Fibroblast of mammary gland (primary cell): ENCODE results near the gene MARK2.

Experiments used
- DNase-seq: peaks from one replicate; pipeline ENCODE4 v3.0.0-alpha.2; 2010; ENCODE audit warnings: low read depth
- H3K4me3 ChIP-seq: 2 replicates; pipeline ENCODE4 v1.5.1; 2011; ENCODE audit warnings: low read depth, mild to moderate bottlenecking, low read length, moderate library complexity; ENCODE audit not compliant: control insufficient read depth
- CTCF ChIP-seq: conservative IDR thresholded peaks from 2 replicates; pipeline ENCODE4 v1.5.1; 2011; ENCODE audit warnings: low read depth, low read length, inconsistent platforms; ENCODE audit not compliant: control insufficient read depth, insufficient read depth

The MARK2 gene

GRCh38 chr11:63829823-63830489 lies 9.0 kb upstream of the MARK2 start:
- H3K4me3 ChIP-seq = no peak overlapping the region
- TF ChIP-seq CTCF = peak; percentile 18
- peak; percentile 46 for DNase-seq

DNA sequence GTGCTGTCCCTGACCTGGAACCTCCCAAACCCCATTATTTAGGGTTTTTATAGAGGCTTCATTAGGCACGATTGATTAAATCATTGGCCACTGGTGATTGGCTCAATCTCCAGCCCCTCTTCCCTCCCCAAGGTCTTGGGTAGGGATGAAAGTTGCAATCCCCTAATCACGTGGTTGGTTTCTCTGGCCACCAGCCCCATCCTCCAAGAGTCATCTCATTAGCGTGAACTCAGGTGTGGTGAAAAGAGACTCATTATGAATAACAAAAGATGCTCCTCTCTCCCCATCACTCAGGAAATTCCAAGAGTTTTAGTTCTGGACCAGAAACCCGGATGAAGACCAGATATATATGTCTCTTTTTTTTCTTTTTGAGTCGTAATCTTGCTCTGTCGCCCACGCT lies 7.6 kb upstream of the MARK2 start:
- TF ChIP-seq CTCF = no peak
- DNase-seq = no peak
- no peak overlapping the region for H3K4me3 ChIP-seq

DNA sequence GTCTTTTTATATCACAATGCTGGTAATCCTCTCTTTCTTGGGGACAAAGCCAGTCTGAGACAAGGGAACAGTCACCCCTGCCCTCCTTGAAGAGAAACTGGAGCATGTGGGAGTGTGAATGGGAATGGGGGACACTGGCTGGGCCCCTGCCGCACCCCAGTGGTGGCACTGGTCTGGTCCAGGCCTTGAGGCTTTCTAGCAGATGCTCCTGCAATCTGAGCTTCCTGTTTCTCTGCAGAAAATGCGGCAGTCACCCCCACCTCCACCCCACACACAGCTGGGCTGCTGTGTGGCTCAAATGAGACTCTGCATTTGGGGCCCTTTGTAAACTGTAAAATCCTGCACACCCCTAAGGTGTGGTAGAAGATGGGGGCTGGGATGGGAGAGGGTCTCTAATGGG lies 6.6 kb upstream of the MARK2 start:
- DNase-seq = no peak
- no peak overlapping the region for H3K4me3 ChIP-seq

DNA sequence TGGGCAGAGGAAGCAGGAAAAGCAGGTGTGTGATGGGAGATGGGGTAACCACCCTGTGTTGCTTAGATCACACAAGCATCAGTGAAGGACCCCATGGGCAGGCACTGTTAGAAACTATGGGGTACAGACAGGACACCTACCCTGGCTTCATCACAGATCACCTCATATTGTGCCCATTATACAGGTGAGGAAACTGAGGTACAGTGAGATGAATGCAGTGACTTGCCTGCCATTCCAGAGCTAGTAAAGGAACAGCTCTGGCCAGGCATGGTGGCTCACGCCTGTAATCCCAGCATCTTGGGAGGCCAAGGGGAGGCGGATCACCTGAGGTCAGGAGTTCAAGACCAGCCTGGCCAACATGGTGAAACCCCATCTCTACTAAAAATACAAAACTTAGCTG lies 5.9 kb upstream of the MARK2 start:
- no peak overlapping the region for H3K4me3 ChIP-seq
- no peak for TF ChIP-seq CTCF
- DNase-seq = no peak

More for the DNA sequence above, 6.6 kb upstream of the MARK2 start:
- TF ChIP-seq CTCF = no peak

DNA sequence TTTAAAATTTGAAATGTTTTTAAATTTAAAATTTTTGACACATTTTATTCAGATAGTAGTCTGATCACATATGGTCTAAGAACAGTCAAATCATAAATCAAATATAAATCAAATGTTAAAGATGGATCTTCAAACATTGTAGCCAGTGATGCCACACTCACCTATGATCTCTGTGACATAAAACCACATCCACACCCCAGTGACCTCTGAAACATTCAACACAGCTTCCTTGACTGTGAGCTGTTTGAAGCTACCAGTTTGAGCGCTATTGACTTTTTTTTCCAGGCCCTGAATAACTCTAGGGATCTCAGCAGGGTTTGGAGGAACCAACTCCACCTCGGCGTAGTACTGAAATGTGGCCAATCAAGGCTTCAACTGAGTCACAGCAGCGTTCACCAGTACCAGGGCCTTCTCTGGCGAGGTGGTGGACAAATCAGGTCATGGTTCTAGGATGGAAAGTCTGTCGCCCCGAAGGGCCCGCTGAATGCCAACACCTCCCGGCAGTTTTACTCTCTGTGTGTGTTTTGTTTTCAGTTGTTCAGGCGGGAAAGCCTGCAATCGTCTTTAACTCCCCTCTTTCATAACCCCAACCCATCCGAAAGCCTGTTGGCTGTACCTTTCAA lies 4.3 kb upstream of the MARK2 start:
- no peak for TF ChIP-seq CTCF
- no peak for DNase-seq
- H3K4me3 ChIP-seq = no peak overlapping the region

DNA sequence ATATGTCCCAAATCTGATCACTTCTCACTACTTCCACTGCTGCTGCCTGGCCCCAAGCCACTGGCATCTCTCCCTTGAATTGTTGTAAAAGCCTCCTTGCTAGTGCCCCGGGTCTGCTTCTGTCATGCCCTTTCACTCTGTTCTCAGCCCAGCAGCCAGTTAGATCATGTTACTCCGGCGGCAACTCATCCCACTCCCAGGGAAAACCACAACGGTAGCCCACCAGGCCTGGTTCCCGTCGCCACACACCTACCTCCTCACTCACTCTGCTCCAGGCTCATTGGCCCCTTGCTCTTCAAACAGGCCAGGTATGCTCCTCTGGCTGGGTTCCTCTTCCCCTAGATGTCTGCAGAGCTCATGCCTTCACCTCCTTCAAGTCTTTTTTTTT lies 3.8 kb upstream of the MARK2 start:
- no peak for DNase-seq
- no peak for TF ChIP-seq CTCF
- H3K4me3 ChIP-seq = no peak overlapping the region

DNA sequence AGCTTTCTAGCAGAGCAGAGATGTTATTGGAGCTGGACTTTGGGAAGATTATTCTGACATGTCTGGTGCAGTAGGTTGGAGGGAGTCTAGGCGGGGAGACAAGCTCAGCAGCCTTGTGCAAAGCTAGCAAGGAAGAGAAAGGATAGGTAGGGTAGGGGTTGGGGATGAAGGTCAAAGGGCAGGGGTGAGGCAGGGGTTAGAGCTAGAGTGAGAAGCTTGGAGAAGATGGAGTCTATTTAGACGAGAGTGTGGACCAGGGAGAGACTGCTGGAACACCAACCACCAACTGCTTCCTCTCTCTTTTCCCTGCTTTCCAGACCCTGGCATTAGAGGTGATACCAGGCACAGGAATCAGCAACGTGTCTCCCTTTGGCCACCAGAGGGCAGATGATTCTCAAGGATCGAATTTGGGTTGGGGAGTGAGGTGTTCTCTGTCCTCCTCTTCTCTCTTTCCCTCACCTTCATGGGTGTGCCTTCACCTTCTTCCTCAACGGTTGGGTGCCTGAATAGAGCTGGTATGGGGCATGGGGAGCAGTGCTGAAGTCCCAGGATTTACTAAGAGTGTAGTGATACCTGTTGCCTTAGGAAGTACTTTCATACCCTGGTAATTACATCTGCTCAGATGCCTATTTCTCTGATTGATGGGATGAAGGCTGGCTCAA lies 1.8 kb upstream of the MARK2 start:
- no peak overlapping the region for H3K4me3 ChIP-seq
- DNase-seq = peak; percentile 74
- TF ChIP-seq CTCF = peak; percentile 96
